Lower leg skin (tissue), 3 donors: Measurements from ENCODE around the gene U2AF1.
"Not testable (repeated sequence)": the region's sequence is repeated elsewhere in the genome, so short reads cannot be mapped to it uniquely, and the experiment has no call there.

Experiments used
- POLR2A ChIP-seq, 2 donors: fragments of 450-650 bp; IDR thresholded peaks; one replicate each; pipeline ENCODE4 v1.6.1; 2016 to 2017; ENCODE audit warnings: antibody characterized with exemption in 2 of 2, mild to moderate bottlenecking in 1 of 2, moderate library complexity in 1 of 2
- TF ChIP-seq, protein P1 (sequence below), 3 donors: fragments of 450-650 bp; IDR thresholded peaks; one replicate each; pipeline ENCODE4 v1.5.1; 2016; ENCODE audit warnings: antibody characterized with exemption in 3 of 3, mild to moderate bottlenecking in 3 of 3, moderate library complexity in 2 of 3

DNA sequence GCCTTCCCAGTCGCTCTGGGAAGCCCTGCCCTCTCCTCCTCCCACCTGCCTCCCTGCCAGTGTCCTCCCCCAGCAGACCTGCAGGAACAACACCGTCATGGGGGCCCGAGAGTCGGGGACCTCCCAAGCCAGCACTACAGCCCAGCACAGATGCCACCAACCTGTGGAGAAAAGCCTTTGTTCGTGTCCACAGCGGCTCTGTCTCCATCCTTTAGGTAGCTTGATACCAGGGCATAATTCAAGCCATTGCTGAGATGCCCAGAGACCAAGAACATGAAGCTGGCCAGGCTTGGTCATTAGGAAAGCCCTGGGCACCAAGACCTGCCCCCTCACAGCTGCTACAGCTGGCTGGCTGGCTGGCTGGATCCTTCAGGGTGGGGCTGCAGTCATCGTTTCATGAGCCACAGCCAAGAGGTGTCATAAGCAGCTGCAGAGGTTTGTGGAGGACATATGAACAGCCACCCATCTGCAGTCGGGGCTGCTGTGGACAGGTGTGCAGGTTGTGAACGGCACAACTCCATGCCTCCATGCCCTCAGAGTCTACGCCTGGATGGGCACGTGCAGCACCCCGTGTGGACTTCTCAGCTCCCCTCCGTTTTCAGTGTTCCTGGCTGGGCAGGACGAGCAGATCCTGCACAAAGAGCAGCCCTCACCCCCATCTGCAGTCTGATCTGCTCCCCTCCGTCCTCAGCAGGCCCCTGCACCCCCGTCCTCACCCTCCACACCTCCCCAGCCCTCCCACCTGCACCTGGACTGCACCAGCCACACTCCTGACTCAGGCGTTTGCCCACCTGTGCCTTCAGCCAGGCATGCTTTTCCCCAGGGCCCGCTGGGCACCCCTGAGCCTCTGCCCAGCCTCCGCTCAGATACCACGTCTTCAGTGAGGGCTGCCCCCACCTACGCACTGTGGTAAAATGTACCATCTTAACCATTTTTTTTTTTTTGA is 61.2 kb downstream of the U2AF1 start:
- TF ChIP-seq, protein P1, sequence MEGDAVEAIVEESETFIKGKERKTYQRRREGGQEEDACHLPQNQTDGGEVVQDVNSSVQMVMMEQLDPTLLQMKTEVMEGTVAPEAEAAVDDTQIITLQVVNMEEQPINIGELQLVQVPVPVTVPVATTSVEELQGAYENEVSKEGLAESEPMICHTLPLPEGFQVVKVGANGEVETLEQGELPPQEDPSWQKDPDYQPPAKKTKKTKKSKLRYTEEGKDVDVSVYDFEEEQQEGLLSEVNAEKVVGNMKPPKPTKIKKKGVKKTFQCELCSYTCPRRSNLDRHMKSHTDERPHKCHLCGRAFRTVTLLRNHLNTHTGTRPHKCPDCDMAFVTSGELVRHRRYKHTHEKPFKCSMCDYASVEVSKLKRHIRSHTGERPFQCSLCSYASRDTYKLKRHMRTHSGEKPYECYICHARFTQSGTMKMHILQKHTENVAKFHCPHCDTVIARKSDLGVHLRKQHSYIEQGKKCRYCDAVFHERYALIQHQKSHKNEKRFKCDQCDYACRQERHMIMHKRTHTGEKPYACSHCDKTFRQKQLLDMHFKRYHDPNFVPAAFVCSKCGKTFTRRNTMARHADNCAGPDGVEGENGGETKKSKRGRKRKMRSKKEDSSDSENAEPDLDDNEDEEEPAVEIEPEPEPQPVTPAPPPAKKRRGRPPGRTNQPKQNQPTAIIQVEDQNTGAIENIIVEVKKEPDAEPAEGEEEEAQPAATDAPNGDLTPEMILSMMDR (IDR thresholded peaks at IDR 0.05): not testable (repeated sequence)
- not testable (repeated sequence) for TF ChIP-seq POLR2A (IDR thresholded peaks at IDR 0.05)
